Stimulated activated CD8-positive, alpha-beta memory T cell treated with anti-CD3 and anti-CD28 coated beads, Interleukin-4, amount 100 ng/mL, for 48 hours (primary cell): Measurements from ENCODE around the gene PLCB1.
"Not testable (repeated sequence)": the region's sequence is repeated elsewhere in the genome, so short reads cannot be mapped to it uniquely, and the experiment has no call there.

ENCODE experiments used
- DNase-seq: peaks from one replicate; pipeline ENCODE4 v3.0.0-alpha.2; 2020

Gene PLCB1

GRCh38 chr20:8424010-8424409, 291.9 kb downstream of the PLCB1 start:
- DNase-seq = no peak

DNA sequence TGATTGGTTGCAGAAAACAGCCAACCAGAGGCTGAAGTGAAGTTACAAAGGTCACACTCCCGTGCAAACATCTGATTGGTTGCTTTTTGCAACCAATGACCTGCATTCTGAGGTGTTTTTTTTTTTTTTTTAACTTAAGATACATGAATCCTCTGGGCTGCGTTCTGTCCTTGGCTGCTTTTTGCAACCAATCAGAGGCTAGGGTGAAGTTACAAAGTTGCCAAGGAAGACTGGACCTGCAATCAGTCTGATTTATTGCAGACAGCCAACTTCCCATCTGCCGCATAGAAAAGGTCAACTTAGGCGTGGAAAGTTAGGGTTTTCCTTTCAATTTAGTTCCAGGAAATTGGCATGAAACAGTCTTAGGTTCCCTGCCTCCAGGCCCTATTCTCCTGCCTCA, 292.9 kb downstream of the PLCB1 start:
- no peak for DNase-seq

DNA sequence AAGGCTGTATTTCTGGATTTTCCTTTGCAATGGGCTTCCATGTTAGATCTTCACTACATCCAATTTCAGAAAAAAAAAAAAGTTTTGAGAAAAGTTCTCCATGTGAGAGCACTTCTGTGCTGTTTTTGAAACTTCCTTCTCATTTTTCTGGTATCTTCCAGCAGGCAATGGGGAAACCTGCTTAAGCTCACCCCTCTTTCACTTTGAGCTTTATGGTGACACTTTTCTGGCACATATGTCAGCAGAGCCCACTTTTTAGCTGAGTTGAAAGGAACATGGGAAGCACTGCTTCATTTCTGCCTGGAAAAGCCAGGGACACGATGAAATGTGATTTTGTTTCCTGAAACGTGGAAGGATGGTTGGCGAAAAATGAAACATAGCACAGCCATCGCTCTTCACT, 293.7 kb downstream of the PLCB1 start:
- no peak for DNase-seq

GRCh38 chr20:8427419-8428040, 295.5 kb downstream of the PLCB1 start:
- no peak for DNase-seq

- no peak for DNase-seq
These were observed 296.9 kb downstream of the PLCB1 start for GRCh38 chr20:8428988-8429387.

- DNase-seq = no peak
These were observed 299.7 kb downstream of the PLCB1 start for GRCh38 chr20:8431538-8432434.

- DNase-seq = no peak
These were observed 300.5 kb downstream of the PLCB1 start for GRCh38 chr20:8432435-8433148.

DNA sequence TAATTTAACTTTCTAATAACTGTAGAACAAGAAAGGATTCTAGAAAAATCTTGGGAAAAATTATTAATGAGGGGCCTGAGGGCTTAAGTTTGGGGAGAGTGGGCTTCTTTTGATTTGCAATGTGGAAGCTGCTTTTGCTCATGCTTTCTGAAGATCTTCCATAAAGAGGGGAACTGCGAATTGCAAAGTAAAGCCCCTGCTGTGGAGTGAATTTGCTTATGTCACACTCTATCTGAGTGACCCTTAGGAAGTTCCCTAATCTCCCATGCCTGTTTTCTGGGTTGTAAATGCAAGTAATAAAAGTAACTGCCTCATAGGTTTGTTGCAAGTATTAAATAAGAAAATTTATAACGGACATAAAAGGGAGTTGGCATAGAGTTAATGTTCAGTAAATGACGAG, 301.2 kb downstream of the PLCB1 start:
- DNase-seq = no peak

DNA sequence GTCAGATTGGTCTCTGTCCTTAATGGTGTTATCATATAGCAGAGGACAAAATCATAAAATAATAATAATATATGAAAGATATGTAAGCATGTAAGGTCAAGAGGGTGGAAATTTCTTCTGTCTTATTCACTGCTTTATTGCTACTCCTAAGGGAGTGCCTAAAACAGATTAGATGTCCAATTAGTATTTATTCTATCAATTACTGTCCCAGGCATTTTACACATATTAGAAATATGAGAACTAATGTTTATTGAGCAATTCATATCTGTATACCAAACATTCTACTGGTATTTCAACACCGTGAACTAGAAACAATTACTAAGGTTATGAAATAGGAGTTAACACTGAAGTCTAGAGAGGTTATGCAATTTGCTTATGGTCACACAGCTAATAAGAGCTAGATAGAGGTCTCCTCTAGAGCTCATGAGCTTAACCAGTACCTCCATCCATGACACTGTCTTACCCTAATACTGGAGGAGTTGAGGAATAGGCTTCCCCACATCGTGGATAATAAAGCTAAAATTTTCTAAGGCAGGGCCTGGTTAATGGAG, 302.3 kb downstream of the PLCB1 start:
- no peak for DNase-seq

DNA sequence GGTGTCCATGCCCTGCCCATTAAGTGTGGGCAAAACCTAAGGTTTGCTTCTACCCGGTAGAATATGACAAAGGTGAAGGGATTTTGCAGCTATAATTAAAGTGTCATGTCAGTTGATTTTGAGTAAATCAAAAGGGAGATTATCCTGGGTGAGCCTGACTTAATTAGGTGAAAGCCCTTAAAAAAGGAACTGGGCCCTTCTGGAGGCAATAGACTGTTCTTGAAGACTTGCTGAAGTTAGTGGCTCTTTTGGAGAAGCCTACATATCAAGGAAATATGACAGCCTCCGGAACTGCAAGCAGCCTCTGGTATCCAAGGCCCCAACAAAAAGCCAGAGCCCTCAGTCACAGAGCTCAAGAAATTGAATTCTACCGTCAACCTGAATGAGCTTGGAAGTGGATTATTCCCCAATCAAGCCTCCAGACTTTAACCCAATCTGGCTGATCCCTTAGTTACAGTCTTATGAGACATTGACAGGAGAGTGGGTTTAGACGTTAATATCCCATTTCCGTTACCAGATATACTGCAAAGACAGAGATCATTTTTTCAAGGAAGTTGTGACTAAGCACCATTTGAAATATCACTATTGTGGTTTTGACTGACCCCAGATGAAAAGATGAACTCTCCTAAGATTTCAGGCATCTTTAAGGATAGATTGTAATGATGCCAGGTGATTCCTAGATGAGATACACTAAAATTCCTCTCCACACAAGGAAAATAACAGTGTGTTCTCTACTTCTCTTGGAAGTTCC, 303.4 kb downstream of the PLCB1 start:
- no peak for DNase-seq

DNA sequence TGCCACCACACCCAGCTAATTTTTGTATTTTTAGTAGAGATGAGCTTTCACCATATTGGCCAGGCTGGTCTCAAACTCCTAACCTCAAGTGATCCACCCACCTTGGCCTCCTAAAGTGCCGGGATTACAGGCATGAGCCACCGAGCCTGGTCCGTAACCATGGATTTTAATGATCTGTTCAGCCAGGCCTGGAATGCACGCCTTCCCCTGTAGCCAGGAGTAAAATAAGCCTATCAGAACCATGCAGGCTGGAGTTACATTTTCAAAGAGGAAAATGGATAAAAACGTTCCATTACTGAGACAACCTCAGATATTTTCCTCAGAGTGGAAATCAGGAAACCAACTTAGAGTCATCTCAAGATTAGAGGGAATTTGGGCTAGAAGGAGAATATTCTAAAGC, 304.9 kb downstream of the PLCB1 start:
- DNase-seq = not testable (repeated sequence)

- no peak for DNase-seq
These were observed 306.7 kb downstream of the PLCB1 start for GRCh38 chr20:8438748-8439147.

- no peak for DNase-seq
These were observed 311.5 kb downstream of the PLCB1 start for GRCh38 chr20:8443464-8444072.

DNA sequence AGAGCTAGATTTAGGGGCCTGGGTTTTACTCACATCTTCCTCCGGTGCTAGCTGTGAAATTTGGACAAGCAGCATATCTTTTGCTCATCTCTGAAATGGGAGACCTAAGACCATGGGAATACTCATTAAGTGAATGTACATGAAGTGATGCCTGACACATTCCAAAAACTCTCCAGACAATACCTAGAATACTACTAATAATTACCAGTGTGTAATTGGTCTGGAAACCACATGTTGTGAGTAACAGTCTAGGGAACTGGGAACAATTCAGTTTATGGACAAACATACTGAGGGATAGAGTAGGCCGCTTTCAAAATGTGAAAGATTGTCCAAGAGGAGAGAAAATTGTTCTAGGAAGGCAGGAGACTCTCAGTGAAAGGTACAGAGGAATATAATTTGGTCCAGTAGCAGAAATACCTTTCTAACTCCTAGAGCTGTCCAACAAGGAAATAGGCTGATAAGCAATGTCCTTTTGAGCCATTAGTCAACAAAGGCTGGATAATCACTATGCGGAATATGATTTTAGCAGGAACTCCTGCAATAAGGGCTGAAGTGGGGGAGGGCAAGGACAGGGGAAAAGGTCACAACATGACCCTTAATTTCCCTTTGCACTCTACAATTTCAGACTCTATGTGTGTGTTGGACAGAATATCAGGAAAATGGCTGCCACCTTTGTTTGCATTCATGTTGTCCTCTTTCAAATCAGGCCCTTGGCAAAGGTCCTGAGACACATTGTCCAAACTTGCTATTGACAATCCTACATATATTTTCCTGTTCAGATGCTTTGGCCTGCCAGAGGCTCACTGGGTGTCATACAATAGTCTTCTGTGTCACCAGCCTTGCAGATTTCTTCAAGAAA, 315.4 kb downstream of the PLCB1 start:
- no peak for DNase-seq

DNA sequence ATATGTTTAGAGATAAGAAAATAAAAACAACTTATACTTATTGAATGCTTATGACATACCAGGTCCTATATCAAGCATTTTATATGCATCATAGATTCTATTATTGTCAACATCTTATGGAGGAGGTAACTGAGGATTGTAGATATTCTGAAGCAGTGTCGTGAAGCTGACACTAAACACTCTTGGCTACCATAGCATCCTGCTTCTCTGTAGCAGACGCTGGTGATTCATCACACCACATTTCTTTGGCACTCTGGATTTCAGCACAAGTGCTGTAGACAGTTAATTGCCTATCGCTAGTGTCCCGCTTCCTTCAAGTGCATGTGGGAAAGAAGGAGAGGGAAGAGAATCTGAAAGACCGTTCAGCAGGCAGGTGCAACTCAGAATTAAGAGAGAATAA, 317.1 kb downstream of the PLCB1 start:
- DNase-seq = no peak

DNA sequence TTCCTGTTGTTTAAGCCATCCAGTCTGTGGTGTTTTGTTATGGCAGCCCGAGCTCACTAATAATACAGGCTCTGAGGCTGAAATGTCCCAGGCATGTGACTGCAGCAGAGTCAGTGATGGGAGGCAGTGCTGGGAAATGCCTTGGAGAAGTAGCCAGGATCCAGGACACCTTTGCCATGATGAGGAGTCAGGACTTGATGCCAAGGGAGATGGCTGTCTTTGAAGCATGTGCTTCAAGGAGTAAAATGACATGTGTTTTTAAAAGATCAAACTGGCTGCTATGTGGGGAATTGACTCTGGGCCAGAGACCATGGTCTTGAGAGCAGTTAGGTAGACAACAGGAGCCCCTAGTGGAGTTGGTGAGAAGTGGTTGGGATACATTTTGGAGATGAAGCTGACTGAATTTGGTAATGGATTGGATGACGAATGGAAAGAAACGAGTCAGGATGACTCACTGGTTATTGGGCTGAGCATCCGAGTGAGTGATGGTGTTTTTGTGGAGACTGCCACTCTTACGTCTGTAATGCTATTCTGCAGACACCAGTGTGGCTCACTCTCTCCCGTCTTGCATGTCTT, 322.2 kb downstream of the PLCB1 start:
- peak; percentile 24 for DNase-seq

GRCh38 chr20:8456765-8457164, 324.7 kb downstream of the PLCB1 start:
- DNase-seq = no peak

DNA sequence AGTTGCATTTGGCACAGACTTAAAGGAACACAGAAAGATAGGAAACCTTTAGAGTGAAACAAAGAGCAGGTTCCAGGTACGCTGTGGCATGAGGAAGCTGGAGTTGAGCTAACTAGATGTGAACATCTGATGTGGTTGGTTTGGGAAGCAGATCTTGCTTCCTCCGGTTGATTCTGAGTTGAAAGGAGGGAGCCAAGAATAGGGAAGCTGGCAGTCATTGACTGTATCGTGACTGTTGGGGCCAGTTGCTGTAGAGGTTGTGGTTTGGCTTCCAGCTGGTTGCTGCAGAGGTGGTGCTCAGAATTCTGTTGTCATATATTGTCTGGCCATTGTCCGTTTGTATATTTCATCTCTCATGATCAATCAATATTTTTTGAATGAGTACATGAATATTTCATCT, 325.9 kb downstream of the PLCB1 start:
- no peak for DNase-seq

DNA sequence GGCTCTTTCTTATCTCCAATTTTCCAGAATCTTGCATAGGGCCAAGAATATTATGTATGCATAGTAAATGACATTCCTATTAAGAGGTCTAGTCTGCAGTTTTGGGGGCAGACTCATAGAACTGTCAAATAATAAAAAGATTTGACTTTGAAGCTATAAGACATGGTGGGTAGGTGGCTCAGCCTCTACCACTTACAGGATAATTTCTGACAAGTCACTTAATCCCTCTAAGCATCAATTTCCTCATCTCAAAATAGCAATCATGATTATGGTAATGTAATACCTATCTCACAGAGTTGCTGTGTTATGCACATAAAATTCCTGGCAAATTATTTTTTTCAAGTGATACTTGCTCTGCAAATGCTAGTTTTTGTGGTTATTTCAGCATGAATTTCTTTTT, 329.1 kb downstream of the PLCB1 start:
- DNase-seq = no peak

- no peak for DNase-seq
These were observed 332.3 kb downstream of the PLCB1 start for GRCh38 chr20:8464368-8464767.

- DNase-seq = not testable (repeated sequence)
These were observed 334.7 kb downstream of the PLCB1 start for GRCh38 chr20:8466781-8467180.
